Measurements from ENCODE around the gene CR1L.
"Not testable (repeated sequence)": the region's sequence is repeated elsewhere in the genome, so short reads cannot be mapped to it uniquely, and the experiment has no call there.

The CR1L gene

GRCh38 chr1:207672522-207673130 lies 27.7 kb downstream of the CR1L start:
- DNase-seq (ENCODE audit: low read depth, low spot score) = peak; percentile 26

GRCh38 chr1:207673399-207673798 lies 28.5 kb downstream of the CR1L start:
- DNase-seq (ENCODE audit: low read depth, low spot score) = no peak
- no peak overlapping the region for H3K4me3 ChIP-seq (ENCODE audit: low read length)

More at GRCh38 chr1:207672522-207673130, 27.7 kb downstream of the CR1L start:
- no peak overlapping the region for H3K4me3 ChIP-seq (ENCODE audit: low read length)

- H3K4me3 ChIP-seq (ENCODE audit: low read length) = no peak overlapping the region
- DNase-seq (ENCODE audit: low read depth, low spot score) = no peak
Observed at GRCh38 chr1:207676153-207676552, 31.2 kb downstream of the CR1L start.

- DNase-seq (ENCODE audit: low read depth, low spot score); H3K4me3 ChIP-seq (ENCODE audit: low read length): not testable (repeated sequence)
Observed at GRCh38 chr1:207680590-207681388, 35.9 kb downstream of the CR1L start.

- H3K4me3 ChIP-seq (ENCODE audit: low read length); DNase-seq (ENCODE audit: low read depth, low spot score): not testable (repeated sequence)
Observed at GRCh38 chr1:207682872-207683434, 38.0 kb downstream of the CR1L start.

GRCh38 chr1:207690551-207690950 lies 45.6 kb downstream of the CR1L start:
- DNase-seq (ENCODE audit: low read depth, low spot score); H3K4me3 ChIP-seq (ENCODE audit: low read length): not testable (repeated sequence)

- H3K4me3 ChIP-seq (ENCODE audit: low read length) = no peak overlapping the region
- no peak for DNase-seq (ENCODE audit: low read depth, low spot score)
Observed at GRCh38 chr1:207691010-207691409, 46.1 kb downstream of the CR1L start.

GRCh38 chr1:207691841-207692240 lies 46.9 kb downstream of the CR1L start:
- no peak overlapping the region for H3K4me3 ChIP-seq (ENCODE audit: low read length)
- DNase-seq (ENCODE audit: low read depth, low spot score) = no peak

GRCh38 chr1:207692291-207692690 lies 47.4 kb downstream of the CR1L start:
- DNase-seq (ENCODE audit: low read depth, low spot score); H3K4me3 ChIP-seq (ENCODE audit: low read length): not testable (repeated sequence)

GRCh38 chr1:207695891-207696290 lies 51.0 kb downstream of the CR1L start:
- no peak for DNase-seq (ENCODE audit: low read depth, low spot score)
- no peak overlapping the region for H3K4me3 ChIP-seq (ENCODE audit: low read length)

GRCh38 chr1:207698822-207699483 lies 54.0 kb downstream of the CR1L start:
- peak; percentile 27 for DNase-seq (ENCODE audit: low read depth, low spot score)

GRCh38 chr1:207702317-207702716 lies 57.4 kb downstream of the CR1L start:
- no peak overlapping the region for H3K4me3 ChIP-seq (ENCODE audit: low read length)
- no peak for DNase-seq (ENCODE audit: low read depth, low spot score)

More at GRCh38 chr1:207698822-207699483, 54.0 kb downstream of the CR1L start:
- H3K4me3 ChIP-seq (ENCODE audit: low read length) = no peak overlapping the region

- DNase-seq (ENCODE audit: low read depth, low spot score) = no peak
- H3K4me3 ChIP-seq (ENCODE audit: low read length) = no peak overlapping the region
Observed at GRCh38 chr1:207703712-207704111, 58.8 kb downstream of the CR1L start.

GRCh38 chr1:207708004-207708403 lies 63.1 kb downstream of the CR1L start:
- DNase-seq (ENCODE audit: low read depth, low spot score); H3K4me3 ChIP-seq (ENCODE audit: low read length): not testable (repeated sequence)

GRCh38 chr1:207711285-207711684 lies 66.4 kb downstream of the CR1L start:
- DNase-seq (ENCODE audit: low read depth, low spot score) = peak; percentile 3
- H3K4me3 ChIP-seq (ENCODE audit: low read length) = no peak overlapping the region

GRCh38 chr1:207712701-207713100 lies 67.8 kb downstream of the CR1L start:
- H3K4me3 ChIP-seq (ENCODE audit: low read length); DNase-seq (ENCODE audit: low read depth, low spot score): not testable (repeated sequence)

- no peak overlapping the region for H3K4me3 ChIP-seq (ENCODE audit: low read length)
- peak; percentile 5 for DNase-seq (ENCODE audit: low read depth, low spot score)
Observed at GRCh38 chr1:207713529-207713928, 68.6 kb downstream of the CR1L start.

- no peak for DNase-seq (ENCODE audit: low read depth, low spot score)
- H3K4me3 ChIP-seq (ENCODE audit: low read length) = no peak overlapping the region
Observed at GRCh38 chr1:207719234-207719633, 74.3 kb downstream of the CR1L start.

- not testable (repeated sequence) for H3K4me3 ChIP-seq (ENCODE audit: low read length); DNase-seq (ENCODE audit: low read depth, low spot score)
Observed at GRCh38 chr1:207728200-207728858, 83.4 kb downstream of the CR1L start.

Data from Jurkat, Clone E6-1 (cell line).